Measurements from ENCODE around the gene SPATA31A3.
"Not testable (repeated sequence)": the region's sequence is repeated elsewhere in the genome, so short reads cannot be mapped to it uniquely, and the experiment has no call there.

SPATA31A3 gene

GRCh38 chr9:66992450-66992849 lies at the start of gene SPATA31A3:
Gene SPATA31A3, minus strand, starts transcription at chr9:66992550. Its CDS starts 29 bp downstream, at chr9:66992521.
- not testable (repeated sequence) for DNase-seq

GRCh38 chr9:66952576-66952975 lies 39.8 kb downstream of the SPATA31A3 start:
- not testable (repeated sequence) for DNase-seq

GRCh38 chr9:66942400-66943155 lies 49.8 kb downstream of the SPATA31A3 start:
- not testable (repeated sequence) for DNase-seq

- not testable (repeated sequence) for DNase-seq
These were observed 52.2 kb downstream of the SPATA31A3 start for GRCh38 chr9:66939878-66940830.

- DNase-seq = not testable (repeated sequence)
These were observed 54.0 kb downstream of the SPATA31A3 start for GRCh38 chr9:66938322-66938721.

GRCh38 chr9:66937662-66938061 lies 54.7 kb downstream of the SPATA31A3 start:
- not testable (repeated sequence) for DNase-seq
